HepG2 (cell line): ENCODE results near the gene ATP13A1. TPM values are rescaled to one million over a fixed set of nuclear protein-coding genes. Genes with fewer than 3 reads are reported as not detected.

Experiments
- ATAC-seq: fragments of 200-7000 bp; cut with Tn5 transposase; 3 replicates; pipeline ENCODE4 v1.9.1; 2020; ENCODE audit warnings: mild to moderate bottlenecking, moderate library complexity
- BruUV-seq: library from RNA; stranded (reverse); fragments of 400-500 nt; replicated peaks from 2 replicates; lab custom pipeline; 2021; lab: Mats Ljungman, UMichigan
- CTCF ChIA-PET: fragments of 300-600 bp; formaldehyde crosslinking; extraction: SDS; loops from one replicate; lab custom pipeline; 2021; ENCODE audit warnings: low total read pairs, inconsistent platforms, low intra/inter-chr PET ratio; lab: Yijun Ruan, JAX
- POLR2A ChIA-PET: fragments of 350-600 bp; sonication (Branson Sonifier 250); formaldehyde crosslinking; loops from one replicate; lab custom pipeline; 2020; ENCODE audit warnings: antibody characterized with exemption, inconsistent platforms; lab: Yijun Ruan, JAX
- DNase-seq: peaks from one replicate; pipeline ENCODE4 v3.0.0-alpha.2; 2015; ENCODE audit warnings: low spot score
- FAIRE-seq: peaks from 3 replicates; lab custom pipeline; 2011; peaks lifted over from hg19 to GRCh38; lab: Jason Lieb, UNC
- H2AFZ ChIP-seq: one replicate; pipeline ENCODE4 v1.6.1; 2011; ENCODE audit warnings: low read length, inconsistent platforms
- H3K27ac ChIP-seq: fragments of 300-600 bp; 3 replicates; pipeline ENCODE4 v1.8.0; 2011; ENCODE audit warnings: mixed run types, mild to moderate bottlenecking, mixed read lengths, low read length, inconsistent platforms; ENCODE audit not compliant: insufficient read depth; ENCODE audit errors: extremely low read length
- H3K27me3 ChIP-seq, 2 experiments: fragments of 200-600 bp in 1 of 2; 2 replicates in 1 of 2; 3 replicates in 1 of 2; pipeline versions ENCODE4 v1.6.0 to v1.8.0; 2011; ENCODE audit warnings: low read length in 2 of 2, mild to moderate bottlenecking in 2 of 2, moderate library complexity in 2 of 2, inconsistent platforms in 1 of 2; ENCODE audit not compliant: insufficient read depth in 2 of 2, control insufficient read depth in 1 of 2
- H3K36me3 ChIP-seq, 2 experiments: fragments of 200-600 bp in 1 of 2; replicated peaks in 1 of 2; 2 replicates in 1 of 2; 3 replicates in 1 of 2; pipeline versions ENCODE4 v1.5.1 to v1.8.0; 2011; ENCODE audit warnings: low read length in 2 of 2, inconsistent platforms in 1 of 2; ENCODE audit not compliant: insufficient read depth in 2 of 2, control insufficient read depth in 1 of 2
- H3K4me1 ChIP-seq: 2 replicates; pipeline ENCODE4 v1.5.1; 2012; ENCODE audit warnings: low read length, inconsistent platforms; ENCODE audit not compliant: insufficient read depth
- H3K4me2 ChIP-seq: 2 replicates; pipeline ENCODE4 v1.6.0; 2011; ENCODE audit warnings: low read depth, low read length, inconsistent platforms
- H3K4me3 ChIP-seq, 3 experiments: fragments of 200-600 bp in 1 of 3; sonication (generic), shearing (Covaris generic) in 1 of 3; replicated peaks in 1 of 3; 2 replicates each; pipeline ENCODE4 v1.5.1; 2011 to 2016; ENCODE audit warnings: low read length in 3 of 3, inconsistent platforms in 2 of 3, low read depth in 2 of 3, mild to moderate bottlenecking in 2 of 3, control low read depth in 1 of 3, mixed read lengths in 1 of 3; ENCODE audit not compliant: insufficient read depth in 1 of 3
- H3K79me2 ChIP-seq: one replicate; pipeline ENCODE4 v1.6.1; 2011; ENCODE audit warnings: low read length, inconsistent platforms; ENCODE audit not compliant: insufficient read depth
- H3K9ac ChIP-seq: 2 replicates; pipeline ENCODE4 v1.6.0; 2011; ENCODE audit warnings: mild to moderate bottlenecking, low read depth, low read length, inconsistent platforms; ENCODE audit not compliant: insufficient read depth
- H3K9me3 ChIP-seq: 2 replicates; pipeline ENCODE4 v1.5.1; 2012; ENCODE audit warnings: mild to moderate bottlenecking, low read length
- H4K20me1 ChIP-seq: 2 replicates; pipeline ENCODE4 v1.6.0; 2011; ENCODE audit warnings: inconsistent platforms, mild to moderate bottlenecking, low read length, moderate library complexity; ENCODE audit not compliant: insufficient read depth
- AGO2 ChIP-seq: fragments of 200-400 bp; formaldehyde crosslinking; optimal IDR thresholded peaks from 2 replicates; pipeline ENCODE3; 2017; ENCODE audit warnings: mild to moderate bottlenecking, low read depth, low read length, moderate library complexity
- ARNT ChIP-seq: fragments of 450-650 bp; IDR thresholded peaks from 2 replicates; pipeline ENCODE4 v1.6.1; 2017
- ATF4 ChIP-seq, 2 experiments: fragments of 450-650 bp in 1 of 2; sonication (generic) in 1 of 2; formaldehyde crosslinking; IDR thresholded peaks; 2 replicates each; pipeline versions ENCODE4 v1.5.0 to v1.8.0; 2020 to 2022; ENCODE audit warnings: mild to moderate bottlenecking in 1 of 2, missing genetic modification reagents in 1 of 2
- BORCS8-MEF2B ChIP-seq: sonication (generic); formaldehyde crosslinking; IDR thresholded peaks from 2 replicates; pipeline ENCODE4 v1.8.0; 2022; ENCODE audit warnings: mild to moderate bottlenecking, missing genetic modification reagents
- CHD4 ChIP-seq: fragments of 200-600 bp; sonication (generic); IDR thresholded peaks from 2 replicates; pipeline ENCODE4 v1.7.0; 2017; ENCODE audit warnings: mild to moderate bottlenecking, low read length, borderline replicate concordance
- ESRRA ChIP-seq: sonication (generic); formaldehyde crosslinking; IDR thresholded peaks from 2 replicates; pipeline ENCODE4 v1.5.1; 2020; ENCODE audit warnings: mild to moderate bottlenecking, low read depth, missing genetic modification reagents
- HOXA3 ChIP-seq: sonication (generic); formaldehyde crosslinking; IDR thresholded peaks from 2 replicates; pipeline ENCODE4 v1.5.0; 2020; ENCODE audit warnings: missing genetic modification reagents
- JUN ChIP-seq: sonication (generic); formaldehyde crosslinking; IDR thresholded peaks from 2 replicates; pipeline ENCODE4 v1.4.0; 2020; ENCODE audit warnings: mild to moderate bottlenecking, missing genetic modification reagents
- KLF15 ChIP-seq: sonication (generic); formaldehyde crosslinking; IDR thresholded peaks from 2 replicates; pipeline ENCODE4 v1.8.1; 2023; ENCODE audit warnings: borderline replicate concordance, mild to moderate bottlenecking, inconsistent platforms, missing genetic modification reagents, mixed read lengths
- LCORL ChIP-seq, 2 experiments: fragments of 450-650 bp in 1 of 2; sonication (generic) in 1 of 2; formaldehyde crosslinking in 1 of 2; IDR thresholded peaks; 2 replicates each; pipeline versions ENCODE4 v1.5.0 to v1.6.1; 2017 to 2020; ENCODE audit warnings: antibody characterized with exemption in 1 of 2, missing genetic modification reagents in 1 of 2
- PCBP2 ChIP-seq: fragments of 200-400 bp; formaldehyde crosslinking; optimal IDR thresholded peaks from 2 replicates; pipeline ENCODE3; 2018; ENCODE audit warnings: low read length, low read depth; ENCODE audit not compliant: poor library complexity, severe bottlenecking
- RBFOX2 ChIP-seq: fragments of 200-400 bp; formaldehyde crosslinking; IDR thresholded peaks from 2 replicates; pipeline ENCODE4 v1.6.1; 2017; ENCODE audit warnings: low read depth, mild to moderate bottlenecking, low read length
- RBM22 ChIP-seq: fragments of 200-400 bp; formaldehyde crosslinking; optimal IDR thresholded peaks from 2 replicates; pipeline ENCODE3; 2017; ENCODE audit warnings: mild to moderate bottlenecking, low read length, moderate library complexity
- STAG1 ChIP-seq: sonication (generic); formaldehyde crosslinking; IDR thresholded peaks from 2 replicates; pipeline ENCODE4 v1.4.0; 2020; ENCODE audit warnings: missing genetic modification reagents
- TCF7 ChIP-seq: sonication (generic); IDR thresholded peaks from 2 replicates; pipeline ENCODE4 v1.6.1; 2016; ENCODE audit warnings: antibody characterized with exemption, low read depth
- ZFP41 ChIP-seq: sonication (generic); formaldehyde crosslinking; IDR thresholded peaks from 2 replicates; pipeline ENCODE4 v1.4.0; 2020; ENCODE audit warnings: mild to moderate bottlenecking, missing genetic modification reagents, borderline replicate concordance
- ZNF12 ChIP-seq: sonication (generic); formaldehyde crosslinking; IDR thresholded peaks from 2 replicates; pipeline ENCODE4 v1.5.0; 2020; ENCODE audit warnings: missing genetic modification reagents
- ZNF225 ChIP-seq: sonication (generic); formaldehyde crosslinking; IDR thresholded peaks from 2 replicates; pipeline ENCODE4 v1.4.0; 2020; ENCODE audit warnings: mild to moderate bottlenecking, missing genetic modification reagents
- ZNF607 ChIP-seq: sonication (generic); formaldehyde crosslinking; IDR thresholded peaks from 2 replicates; pipeline ENCODE4 v1.5.1; 2020; ENCODE audit warnings: missing genetic modification reagents, mild to moderate bottlenecking, borderline replicate concordance
- ZNF619 ChIP-seq: sonication (generic); formaldehyde crosslinking; IDR thresholded peaks from 2 replicates; pipeline ENCODE4 v1.4.0; 2020; ENCODE audit warnings: mild to moderate bottlenecking, missing genetic modification reagents
- ZNF720 ChIP-seq: sonication (generic); formaldehyde crosslinking; IDR thresholded peaks from 2 replicates; pipeline ENCODE4 v1.4.0; 2020; ENCODE audit warnings: missing genetic modification reagents
- ZNF816 ChIP-seq: sonication (generic); formaldehyde crosslinking; IDR thresholded peaks from 2 replicates; pipeline ENCODE4 v1.8.0; 2022; ENCODE audit warnings: missing genetic modification reagents, mild to moderate bottlenecking, borderline replicate concordance
- WGBS: methylation state at CpG from one replicate; pipeline ENCODE4 v1.1.6; 2017; ENCODE audit warnings: low lambda C conversion rate; 5-methylcytosine and 5-hydroxymethylcytosine counted together
- in situ Hi-C: cut with HindIII; loops from 2 replicates; pipeline ENCODE4 v1.10.0; 2017; ENCODE audit warnings: low pct_unique_long_range_greater_than_20kb; ENCODE audit not compliant: extremely low pct_ligation_motif_present
- intact Hi-C: fragments of 100-400 bp; cut with micrococcal nuclease; formaldehyde crosslinking; loops from one replicate; pipeline ENCODE4 v1.10.0; 2022; ENCODE audit not compliant: unreplicated experiment
- polyA plus RNA-seq, 8 experiments: library from polyadenylated mRNA; depleted of rRNA in 3 of 8; stranded (reverse) in 7 of 8; unstranded in 1 of 8; fragments of >200 nt; fragmentation: Illumina TruSeq in 4 of 8; extraction: Trizol in 4 of 8; gene quantifications; 2 replicates each; pipeline versions ENCODE4 v1.2.1 to v1.2.3, GENCODE V29; 2011 to 2016; ENCODE audit warnings: low read depth in 4 of 8, missing spikeins in 1 of 8, mixed read lengths in 1 of 8; ENCODE audit not compliant: insufficient read depth in 1 of 8
- total RNA-seq, 5 experiments: library from RNA; depleted of rRNA; stranded (reverse); fragments of >200 nt; fragmentation: Illumina TruSeq; extraction: Trizol; gene quantifications; 2 replicates each; pipeline ENCODE4 v1.2.3, GENCODE V29; 2016; ENCODE audit warnings: low read depth in 1 of 5

Gene ATP13A1
- total and polyA plus RNA-seq, 2 of the 13 experiments (the other 11 are each of a cell fraction or from before 2014, with no cell fraction given) = 23.2 to 41.7 TPM

- TF ChIP-seq TCF7 (no peak), ATF4 (CRISPR knock-in tag; IDR thresholded peaks at IDR 0.05) (no peak), KLF15 (no peak), ZNF225 (CRISPR knock-in tag) (no peak), ZNF619 (CRISPR knock-in tag) (no peak)
These were observed 9.8 kb downstream of the ATP13A1 start (continued) for GRCh38 chr19:19653597-19654147.

GRCh38 chr19:19652482-19653295 lies 10.8 kb downstream of the ATP13A1 start:
- DNase-seq (no peak), ATAC-seq (no peak)
- POLR2A ChIA-PET = no interaction called here
- 98% methylated on average over 19 of the region's 24 CpGs for WGBS
- H3K36me3 ChIP-seq = peaks cover 63 to 92% of the 10 kb centered on the region in 2 experiments
- no peaks in the 10 kb centered on the region for H4K20me1 ChIP-seq
- no peak overlapping the region for H2AFZ ChIP-seq
- H3K9me3 ChIP-seq = no peaks in the 10 kb centered on the region
- no peaks in the 10 kb centered on the region for H3K27me3 ChIP-seq
- TF ChIP-seq STAG1 (CRISPR knock-in tag) (no peak), RBFOX2 (0 out of 2 replicates have a peak, but pooled peaks have one; percentile 6), RBM22 (peak; percentile 15), ZNF607 (CRISPR knock-in tag) (no peak), BORCS8-MEF2B (CRISPR knock-in tag) (no peak), ZNF12 (CRISPR knock-in tag) (no peak), AGO2 (peak; percentile 47), PCBP2 (no peak), LCORL (IDR thresholded peaks at IDR 0.05) (no peak), LCORL (CRISPR knock-in tag; IDR thresholded peaks at IDR 0.05) (no peak), CHD4 (no peak), HOXA3 (CRISPR knock-in tag) (no peak), ARNT (no peak), JUN (CRISPR knock-in tag) (no peak), ZNF720 (no peak), ZNF816 (CRISPR knock-in tag) (no peak), ZFP41 (CRISPR knock-in tag) (no peak), ESRRA (CRISPR knock-in tag) (no peak)
- TF ChIP-seq, all 625 proteins: peak for 3
- Histone ChIP-seq H3K27ac (no peak overlapping the region), H3K79me2 (no peaks in the 10 kb centered on the region), H3K4me2 (no peak overlapping the region), H3K4me3 (no peak overlapping the region), H3K9ac (no peak overlapping the region), H3K4me1 (no peaks in the 10 kb centered on the region)
- no peak for FAIRE-seq
- intact Hi-C loops = no loop called here
- in situ Hi-C loops = no loop called here
- BruUV-seq = no TSS peak
- CTCF ChIA-PET = no interaction called here
